Activated CD8-positive, alpha-beta memory T cell treated with anti-CD3 and anti-CD28 coated beads for 48 hours (primary cell): ENCODE measurements around the gene PSMB7.

Experiments
- DNase-seq, 3 experiments: peaks; one replicate each; pipeline ENCODE4 v3.0.0-alpha.2; 2020; ENCODE audit warnings: low read depth in 2 of 3, low spot score in 2 of 3

PSMB7 gene

GRCh38 chr9:124415102-124415851 is at the start of gene PSMB7:
PSMB7 (minus strand) TSS chr9:124415442; CDS start chr9:124415425, 17 bp downstream.
- peak; percentile 82 to 98 (median 91) for DNase-seq

DNA sequence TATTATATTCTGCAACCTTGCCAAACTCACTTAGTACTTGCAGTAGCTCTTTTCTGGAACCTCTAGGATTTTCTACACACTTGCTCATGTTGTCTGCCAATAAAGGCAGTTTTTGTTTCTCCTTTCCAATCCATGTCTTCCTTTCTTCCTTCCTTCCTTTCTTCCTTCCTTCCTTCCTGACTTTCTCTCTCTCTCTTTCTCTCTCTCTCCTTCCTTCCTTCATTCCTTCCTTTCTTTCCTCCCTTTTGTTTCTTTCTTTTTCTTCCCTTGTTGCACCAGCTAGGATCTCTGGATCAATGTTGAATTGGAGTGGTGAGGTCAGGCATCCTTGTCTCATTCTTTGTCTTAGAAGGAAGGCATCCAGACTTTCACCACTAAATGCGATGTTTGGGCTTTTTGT is 47.5 kb upstream of the PSMB7 start:
- DNase-seq: no peak

- DNase-seq: no peak
Measured at GRCh38 chr9:124458441-124458840, 43.2 kb upstream of the PSMB7 start.

GRCh38 chr9:124457887-124458431 is 42.7 kb upstream of the PSMB7 start:
- no peak for DNase-seq

- DNase-seq: no peak
Measured at GRCh38 chr9:124457079-124457886, 42.0 kb upstream of the PSMB7 start.

DNA sequence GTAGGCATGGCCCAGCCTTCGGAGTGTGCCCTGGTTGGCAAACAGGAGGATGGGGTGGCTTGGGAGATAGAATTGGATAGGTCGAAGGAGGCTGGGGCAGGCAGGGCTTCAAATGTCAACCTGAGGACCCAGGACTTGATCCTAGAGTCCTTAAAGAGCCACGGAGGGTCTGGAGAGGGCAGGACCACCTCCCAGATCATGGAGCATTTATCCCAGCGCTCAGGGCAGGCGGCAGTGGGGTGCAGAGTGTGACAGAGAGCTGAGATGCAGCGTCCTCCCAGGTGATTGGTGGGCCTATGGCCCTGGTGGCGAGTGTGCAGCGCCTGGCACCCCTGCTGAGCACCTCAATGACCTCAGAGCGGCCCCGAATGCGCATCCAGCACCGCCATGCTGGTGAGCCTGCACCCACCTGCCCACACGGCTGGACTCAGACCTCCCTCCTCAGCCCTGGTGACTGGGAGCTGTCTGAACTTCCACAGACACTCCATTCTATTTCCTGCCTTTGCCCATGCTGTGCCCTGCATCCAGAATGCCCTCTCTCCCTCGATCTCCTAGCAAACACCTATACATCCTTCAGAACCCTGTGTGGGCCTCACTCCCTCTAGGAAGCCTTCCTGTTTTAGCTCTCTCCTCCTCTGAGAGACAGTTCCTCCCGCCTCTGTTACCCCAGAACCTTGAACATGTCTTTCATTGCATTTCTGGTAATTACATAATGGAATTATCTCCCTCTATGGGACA is 41.3 kb upstream of the PSMB7 start:
- DNase-seq: no peak

- no peak for DNase-seq
Measured at GRCh38 chr9:124455820-124456219, 40.6 kb upstream of the PSMB7 start.

- DNase-seq: no peak
Measured at GRCh38 chr9:124454791-124455443, 39.7 kb upstream of the PSMB7 start.

DNA sequence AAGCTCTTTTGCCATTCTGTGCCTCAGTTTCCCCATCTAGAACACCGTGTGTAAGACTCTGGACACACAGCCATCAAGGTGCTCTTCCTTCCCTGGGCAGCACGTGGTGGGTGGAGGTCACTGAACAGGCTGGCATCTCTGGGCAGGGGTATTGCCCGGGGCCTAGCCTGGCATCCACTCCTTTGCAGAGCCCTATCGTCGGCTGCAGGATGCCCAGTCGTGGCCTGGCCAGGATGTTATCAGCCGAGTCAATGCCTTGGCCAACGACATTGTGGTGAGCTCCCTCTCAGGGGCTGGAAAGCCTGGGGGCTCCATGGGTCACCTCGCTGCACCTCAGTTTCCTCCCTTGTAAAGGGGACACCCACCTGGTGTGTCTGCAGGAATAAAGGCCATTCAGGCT is 39.1 kb upstream of the PSMB7 start:
- no peak for DNase-seq

GRCh38 chr9:124453586-124454191 is 38.4 kb upstream of the PSMB7 start:
- DNase-seq: no peak

DNA sequence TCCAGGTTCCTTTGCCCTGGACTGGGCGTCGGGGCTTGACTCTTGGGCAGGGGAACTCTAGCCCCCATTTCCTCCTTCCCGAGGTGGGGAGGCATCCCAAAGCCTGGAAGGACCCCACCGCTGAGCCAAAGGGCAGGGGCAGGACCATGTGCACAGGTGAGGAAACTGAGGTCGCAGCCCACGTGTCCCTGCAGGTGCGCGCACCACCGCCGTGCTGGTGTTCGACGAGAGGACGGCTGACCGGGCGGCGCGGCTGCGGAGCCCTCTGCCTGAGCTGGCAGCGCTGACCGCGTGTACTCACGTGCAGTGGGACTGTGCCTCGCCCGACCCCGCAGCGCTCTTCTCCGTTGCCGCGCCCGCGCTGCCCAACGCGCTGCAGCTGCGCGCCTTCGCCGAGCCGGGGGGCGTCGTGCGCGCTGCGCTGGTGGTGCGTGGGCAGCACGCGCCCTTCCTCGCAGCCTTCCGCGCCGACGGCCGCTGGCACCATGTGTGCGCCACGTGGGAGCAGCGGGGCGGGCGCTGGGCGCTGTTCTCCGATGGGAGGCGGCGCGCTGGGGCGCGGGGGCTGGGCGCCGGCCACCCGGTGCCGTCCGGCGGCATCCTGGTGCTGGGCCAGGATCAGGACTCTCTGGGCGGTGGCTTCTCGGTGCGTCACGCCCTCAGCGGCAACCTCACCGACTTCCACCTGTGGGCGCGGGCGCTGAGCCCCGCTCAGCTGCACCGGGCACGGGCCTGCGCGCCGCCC is 37.8 kb upstream of the PSMB7 start:
- no peak for DNase-seq

DNA sequence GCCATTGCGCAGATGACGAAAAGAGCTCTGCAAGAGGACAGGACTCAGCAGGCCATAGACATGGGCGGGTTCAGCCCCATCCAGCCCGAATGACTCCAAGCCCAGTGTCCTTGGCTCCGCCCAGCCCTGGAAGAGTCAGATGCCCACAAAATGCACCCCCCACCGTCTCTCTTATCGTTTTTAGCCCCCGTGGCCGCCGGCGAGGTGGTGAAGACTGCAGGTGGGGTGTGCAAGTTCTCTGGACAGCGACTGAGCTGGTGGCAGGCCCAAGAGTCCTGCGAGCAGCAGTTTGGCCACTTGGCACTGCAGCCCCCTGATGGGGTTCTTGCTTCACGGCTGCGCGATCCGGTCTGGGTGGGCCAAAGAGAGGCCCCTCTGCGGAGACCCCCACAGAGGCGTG is 37.1 kb upstream of the PSMB7 start:
- no peak for DNase-seq

GRCh38 chr9:124450931-124451661 is 35.9 kb upstream of the PSMB7 start:
- no peak for DNase-seq

GRCh38 chr9:124450241-124450924 is 35.1 kb upstream of the PSMB7 start, which contains the start of gene ADGRD2:
ADGRD2 (plus strand) TSS chr9:124450451; CDS start chr9:124451667, 1,216 bp downstream.
- no peak for DNase-seq

DNA sequence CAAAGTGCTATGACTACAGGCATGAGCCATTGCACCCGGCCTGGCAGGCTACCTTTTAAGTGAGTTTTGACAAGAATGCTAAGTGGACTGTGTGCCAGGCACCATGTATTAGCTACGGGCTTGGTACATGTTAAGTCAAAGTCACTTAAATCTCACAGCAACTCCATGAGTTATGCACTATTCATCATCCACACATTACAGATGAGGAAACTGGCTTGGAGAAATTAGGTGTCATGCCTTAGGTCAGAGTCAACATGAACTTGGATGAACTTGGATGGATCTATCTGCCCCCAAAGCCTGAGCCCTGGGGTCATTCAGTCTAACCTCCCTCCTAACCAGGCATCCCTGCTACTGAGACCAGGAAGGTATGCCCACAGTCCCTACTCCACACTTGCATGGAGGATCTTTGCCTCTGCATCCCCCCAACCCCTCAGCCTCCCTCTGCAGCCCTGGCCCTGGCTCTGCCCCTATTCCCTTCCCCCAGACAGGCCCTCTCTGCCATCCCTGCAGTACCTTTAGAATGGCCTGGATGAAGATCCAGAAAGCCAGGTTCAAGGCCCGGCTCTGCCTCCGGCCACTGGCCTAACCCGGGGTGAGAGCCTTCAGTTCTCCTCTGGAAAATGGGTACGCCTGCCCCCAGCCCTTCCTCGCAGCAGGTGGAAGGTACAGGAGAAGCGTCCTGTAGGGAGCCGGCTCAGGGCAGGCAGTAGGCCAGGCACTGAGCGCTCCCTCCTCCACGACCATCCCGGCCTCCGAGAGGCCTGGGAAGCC is 34.3 kb upstream of the PSMB7 start:
- no peak for DNase-seq

- no peak for DNase-seq
Measured at GRCh38 chr9:124448019-124448418, 32.8 kb upstream of the PSMB7 start.

DNA sequence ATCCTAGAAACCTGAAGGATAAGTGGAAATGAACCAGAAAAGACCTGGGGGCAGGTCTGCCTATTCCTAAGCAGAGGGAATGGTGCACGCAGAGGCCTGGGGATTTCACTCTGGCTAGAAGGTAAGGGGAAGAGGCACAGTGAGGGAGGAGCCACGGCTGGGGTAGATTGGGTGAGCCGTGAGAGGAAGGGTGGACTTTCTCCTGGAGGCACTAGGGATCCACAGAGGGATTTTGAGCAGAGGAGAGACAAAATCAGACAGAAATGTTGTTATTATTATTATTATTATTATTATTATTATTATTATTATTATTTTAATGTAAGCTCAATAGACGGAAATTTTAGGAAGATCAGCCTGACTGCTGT is 32.0 kb upstream of the PSMB7 start:
- DNase-seq: no peak

GRCh38 chr9:124444166-124444565 is 28.9 kb upstream of the PSMB7 start:
- no peak for DNase-seq
